ENCODE measurements around the gene CDHR3.

CDHR3 gene

DNA sequence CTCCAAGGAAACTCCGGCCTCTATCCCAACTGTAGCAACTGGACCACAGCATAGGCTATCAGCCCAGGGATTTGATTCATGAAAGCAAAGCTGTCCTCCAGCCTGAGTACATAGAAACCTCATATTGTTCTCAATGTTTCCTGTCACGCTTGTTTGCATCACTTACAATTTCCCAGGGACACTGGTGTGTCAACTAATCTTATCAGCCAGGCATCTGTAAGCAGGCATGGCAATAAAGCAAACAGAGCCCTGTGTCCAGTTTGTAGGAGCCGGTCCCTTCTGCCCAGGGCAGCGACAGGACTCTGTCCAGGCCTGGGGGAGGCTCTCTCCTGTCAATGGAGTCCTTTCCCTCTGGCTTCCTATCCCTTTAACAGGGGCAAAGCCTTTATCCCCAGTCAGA lies 23.0 kb upstream of the CDHR3 start:
- H3K4me3 ChIP-seq (ENCODE audit: low read length, poor library complexity, severe bottlenecking), result no peak overlapping the region
- H3K79me2 ChIP-seq (ENCODE audit: insufficient read depth, low read length), result no peaks in the 10 kb centered on the region
- H2AFZ ChIP-seq (ENCODE audit: low read length), result no peak overlapping the region
- no peak for TF ChIP-seq EZH2phosphoT487 (IDR thresholded peaks at IDR 0.05; ENCODE audit: borderline replicate concordance)
- no peak for TF ChIP-seq CTCF (conservative IDR thresholded peaks at IDR 0.05; ENCODE audit: low read length)
- H3K4me2 ChIP-seq (ENCODE audit: low read depth, low read length, poor library complexity, severe bottlenecking), result no peak overlapping the region
- H3K36me3 ChIP-seq (ENCODE audit: insufficient read depth, low read length), result no peaks in the 10 kb centered on the region
- H3F3A ChIP-seq (ENCODE audit: low read depth), result no peaks in the 10 kb centered on the region
- H3K9ac ChIP-seq (ENCODE audit: low read depth, low read length, poor library complexity, severe bottlenecking), result no peak overlapping the region
- H3K27me3 ChIP-seq (ENCODE audit: insufficient read depth, low read length, poor library complexity, severe bottlenecking), result no peaks in the 10 kb centered on the region
- H4K20me1 ChIP-seq (ENCODE audit: insufficient read depth, low read length, poor library complexity, severe bottlenecking), result no peaks in the 10 kb centered on the region
- H3K9me3 ChIP-seq (ENCODE audit: insufficient read depth, low read depth, low read length), result no peaks in the 10 kb centered on the region
- no peaks in the 10 kb centered on the region for H3K9me2 ChIP-seq (replicated peaks; ENCODE audit: low read depth, low read length)
- H3K4me1 ChIP-seq (ENCODE audit: insufficient read depth, low read length, poor library complexity, severe bottlenecking), result no peaks in the 10 kb centered on the region

- Histone ChIP-seq H3K4me3 (ENCODE audit: low read length, poor library complexity, severe bottlenecking) (no peak overlapping the region), H3K36me3 (ENCODE audit: insufficient read depth, low read length) (no peaks in the 10 kb centered on the region), H3K9me3 (ENCODE audit: insufficient read depth, low read depth, low read length) (no peaks in the 10 kb centered on the region), H3K9me2 (replicated peaks; ENCODE audit: low read depth, low read length) (no peaks in the 10 kb centered on the region), H2AFZ (ENCODE audit: low read length) (no peak overlapping the region), H3K4me1 (ENCODE audit: insufficient read depth, low read length, poor library complexity, severe bottlenecking) (no peaks in the 10 kb centered on the region), H4K20me1 (ENCODE audit: insufficient read depth, low read length, poor library complexity, severe bottlenecking) (no peaks in the 10 kb centered on the region), H3K4me2 (ENCODE audit: low read depth, low read length, poor library complexity, severe bottlenecking) (no peak overlapping the region), H3K27me3 (ENCODE audit: insufficient read depth, low read length, poor library complexity, severe bottlenecking) (no peaks in the 10 kb centered on the region), H3F3A (ENCODE audit: low read depth) (no peaks in the 10 kb centered on the region), H3K79me2 (ENCODE audit: insufficient read depth, low read length) (no peaks in the 10 kb centered on the region), H3K9ac (ENCODE audit: low read depth, low read length, poor library complexity, severe bottlenecking) (no peak overlapping the region)
- TF ChIP-seq CTCF (conservative IDR thresholded peaks at IDR 0.05; ENCODE audit: low read length) (no peak), EZH2phosphoT487 (IDR thresholded peaks at IDR 0.05; ENCODE audit: borderline replicate concordance) (no peak)
These were observed 21.5 kb upstream of the CDHR3 start for GRCh38 chr7:105941596-105941995.

DNA sequence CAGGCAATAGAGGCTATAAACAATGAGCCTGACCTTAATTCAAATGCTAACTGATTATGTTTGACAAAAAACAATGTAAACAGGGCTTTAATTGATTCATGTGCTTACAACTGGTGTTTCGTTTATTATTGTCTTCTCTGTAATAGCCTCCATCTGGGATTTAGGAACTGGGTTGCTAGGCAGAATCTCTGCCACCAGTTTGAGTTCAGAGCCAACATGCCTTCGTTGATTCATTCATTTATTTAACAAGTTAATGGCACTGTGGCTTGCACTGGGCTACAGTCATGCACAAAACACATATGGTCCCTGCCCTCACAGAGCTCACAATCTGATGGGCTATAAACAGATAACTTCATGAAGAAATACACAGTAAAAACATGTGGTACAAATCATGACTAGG lies 19.6 kb upstream of the CDHR3 start:
- H3K9me3 ChIP-seq (ENCODE audit: insufficient read depth, low read depth, low read length), result no peaks in the 10 kb centered on the region
- H3K36me3 ChIP-seq (ENCODE audit: insufficient read depth, low read length), result no peaks in the 10 kb centered on the region
- no peaks in the 10 kb centered on the region for H3F3A ChIP-seq (ENCODE audit: low read depth)
- H3K9me2 ChIP-seq (replicated peaks; ENCODE audit: low read depth, low read length), result no peaks in the 10 kb centered on the region
- no peak for TF ChIP-seq EZH2phosphoT487 (IDR thresholded peaks at IDR 0.05; ENCODE audit: borderline replicate concordance)
- no peak for TF ChIP-seq CTCF (conservative IDR thresholded peaks at IDR 0.05; ENCODE audit: low read length)
- no peak overlapping the region for H3K4me3 ChIP-seq (ENCODE audit: low read length, poor library complexity, severe bottlenecking)
- no peak overlapping the region for H3K4me2 ChIP-seq (ENCODE audit: low read depth, low read length, poor library complexity, severe bottlenecking)
- H3K9ac ChIP-seq (ENCODE audit: low read depth, low read length, poor library complexity, severe bottlenecking), result no peak overlapping the region
- no peaks in the 10 kb centered on the region for H3K4me1 ChIP-seq (ENCODE audit: insufficient read depth, low read length, poor library complexity, severe bottlenecking)
- H3K27me3 ChIP-seq (ENCODE audit: insufficient read depth, low read length, poor library complexity, severe bottlenecking), result no peaks in the 10 kb centered on the region
- no peaks in the 10 kb centered on the region for H4K20me1 ChIP-seq (ENCODE audit: insufficient read depth, low read length, poor library complexity, severe bottlenecking)
- H2AFZ ChIP-seq (ENCODE audit: low read length), result no peak overlapping the region
- H3K79me2 ChIP-seq (ENCODE audit: insufficient read depth, low read length), result no peaks in the 10 kb centered on the region

Measured in Loucy (cell line).